Endometrial microvascular endothelial cells (primary cell): ENCODE measurements around the gene PRKAG2. TPM values are rescaled to one million over a fixed set of nuclear protein-coding genes. Genes with fewer than 3 reads are reported as not detected.
"Not testable (repeated sequence)": the region's sequence is repeated elsewhere in the genome, so short reads cannot be mapped to it uniquely, and the experiment has no call there.

Experiments
- in situ Hi-C: cut with HindIII; loops from 2 replicates; pipeline ENCODE4 v1.10.0; 2017; ENCODE audit warnings: low sequenced_read_pairs, low pct_unique_long_range_greater_than_20kb; ENCODE audit errors: inconsistent ontology term
- total RNA-seq: library from RNA; depleted of rRNA; stranded (reverse); fragments of >200 nt; gene quantifications from one replicate; pipeline ENCODE4 v1.2.3, GENCODE V29; 2015; ENCODE audit errors: inconsistent ontology term

Gene PRKAG2
- total RNA-seq, 1 donor from 2014 or later, result 67.1 TPM

DNA sequence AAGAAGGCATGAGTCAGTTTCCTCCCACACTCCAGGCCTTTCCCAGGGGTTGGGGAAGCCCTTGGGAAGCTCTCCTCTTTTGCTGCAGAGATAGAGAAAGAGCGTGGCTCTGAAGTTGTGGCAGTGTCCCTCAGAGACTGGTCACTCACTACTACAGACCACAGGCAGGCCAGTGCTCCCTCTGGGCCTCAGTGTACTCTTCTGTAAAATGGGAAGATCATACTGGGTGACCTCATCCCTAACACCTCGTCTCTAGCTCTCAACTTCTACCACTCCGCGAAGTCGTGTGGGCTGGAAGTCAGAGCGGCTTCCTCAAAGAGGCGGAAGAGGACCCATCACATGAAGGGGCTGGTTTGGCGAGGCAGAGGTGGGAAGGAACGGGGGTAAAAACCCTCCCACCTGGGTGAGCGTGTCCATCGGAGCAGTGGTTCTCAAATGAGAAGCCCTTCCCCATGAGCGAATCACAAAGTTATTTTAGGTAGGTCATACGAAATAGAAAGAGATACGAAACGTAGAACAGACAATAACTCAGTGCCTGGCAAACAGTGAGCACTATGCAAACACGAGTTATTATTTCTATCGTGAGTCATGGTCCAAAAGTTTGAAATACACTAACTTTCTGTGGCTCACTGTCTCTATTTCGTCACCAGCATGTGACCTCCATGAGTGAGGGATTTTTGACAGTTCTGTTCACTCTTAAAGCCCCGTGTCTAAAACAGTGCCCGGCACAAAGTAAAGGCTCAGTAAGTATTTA is 32.7 kb downstream of the PRKAG2 start:
- in situ Hi-C loops, result no loop called here

DNA sequence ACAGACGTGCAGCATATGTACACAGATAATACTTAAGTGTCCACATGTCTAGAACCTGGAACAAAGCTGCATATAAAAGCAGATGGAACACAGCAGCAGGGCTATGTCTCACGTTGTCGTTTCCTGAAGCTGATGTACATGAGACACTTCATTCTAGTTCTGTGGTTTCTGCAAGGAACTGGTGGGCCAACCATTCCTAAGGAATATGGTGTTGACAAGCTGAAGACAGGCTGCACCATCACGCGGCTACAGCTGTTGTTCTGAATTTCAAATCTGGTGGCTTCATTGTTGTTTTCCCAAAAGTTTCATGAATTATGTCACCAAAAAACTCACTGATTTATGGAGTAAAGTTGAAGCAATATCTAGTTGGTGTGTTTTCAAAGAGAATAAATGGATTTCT is 33.7 kb downstream of the PRKAG2 start:
- in situ Hi-C loops, result no loop called here

DNA sequence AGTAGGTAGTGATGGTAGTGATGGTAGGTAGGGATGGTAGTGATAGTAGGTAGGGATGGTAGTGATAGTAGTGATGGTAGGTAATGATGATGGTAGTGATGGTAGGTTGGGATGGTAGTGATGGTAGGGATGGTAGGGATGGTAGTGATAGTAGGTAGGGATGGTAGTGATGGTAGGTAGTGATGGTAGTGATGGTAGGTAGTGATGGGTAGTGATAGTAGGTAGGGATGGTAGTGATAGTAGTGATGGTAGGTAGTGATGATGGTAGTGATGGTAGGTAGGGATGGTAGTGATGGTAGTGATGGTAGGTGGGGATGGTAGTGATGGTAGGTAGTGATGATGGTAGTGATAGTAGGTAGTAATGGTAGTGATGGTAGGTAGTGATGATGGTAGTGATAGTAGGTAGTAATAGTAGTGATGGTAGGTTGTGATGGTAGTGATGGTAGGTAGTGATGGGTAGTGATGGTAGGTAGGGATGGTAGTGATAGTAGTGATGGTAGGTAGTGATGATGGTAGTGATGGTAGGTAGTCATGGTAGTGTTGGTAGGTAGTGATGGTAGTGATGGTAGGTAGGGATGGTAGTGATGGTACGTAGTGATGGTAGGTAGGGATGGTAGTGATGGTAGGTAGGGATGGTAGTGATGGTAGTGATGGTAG is 35.4 kb downstream of the PRKAG2 start:
- in situ Hi-C loops, result not testable (repeated sequence)

DNA sequence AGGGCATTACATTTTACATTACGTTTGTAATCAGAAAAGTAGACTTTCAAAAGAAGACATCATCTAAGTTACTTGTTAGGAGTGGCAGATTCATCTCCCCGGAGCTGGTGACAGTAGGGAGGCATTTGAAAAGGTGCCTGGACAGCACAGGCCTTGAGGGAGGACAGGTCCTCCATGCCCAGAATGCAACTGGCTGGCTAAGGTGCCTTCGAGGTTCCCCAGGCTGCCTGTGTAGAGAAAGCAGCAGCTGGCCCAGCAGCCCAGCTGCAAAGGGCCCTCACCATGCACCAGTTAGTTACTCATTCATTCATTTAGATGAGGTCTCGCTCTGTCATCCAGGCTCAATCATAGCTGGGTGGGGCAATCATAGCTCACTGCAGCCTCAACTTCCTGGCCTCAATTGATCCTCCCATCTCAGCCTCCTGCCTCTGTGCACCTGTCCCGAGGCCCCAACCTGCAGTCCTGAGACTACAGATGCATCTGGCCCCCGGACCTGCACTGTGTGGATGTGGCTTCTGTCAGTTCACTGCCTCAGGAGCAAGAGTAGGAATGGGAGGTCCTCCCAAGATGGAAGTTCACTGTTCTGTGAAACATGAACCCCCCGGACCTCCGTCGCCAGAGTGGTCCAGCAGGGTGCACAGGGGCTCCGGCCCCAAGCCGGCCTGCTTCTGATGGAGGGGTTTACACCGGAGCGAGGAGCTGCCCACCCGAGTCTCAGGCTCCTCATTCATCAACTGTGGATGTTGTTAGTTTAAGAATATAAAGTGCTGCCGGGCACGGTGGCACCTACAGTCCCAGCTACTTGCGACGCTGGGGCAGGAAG is 36.6 kb downstream of the PRKAG2 start:
- in situ Hi-C loops, result no loop called here

DNA sequence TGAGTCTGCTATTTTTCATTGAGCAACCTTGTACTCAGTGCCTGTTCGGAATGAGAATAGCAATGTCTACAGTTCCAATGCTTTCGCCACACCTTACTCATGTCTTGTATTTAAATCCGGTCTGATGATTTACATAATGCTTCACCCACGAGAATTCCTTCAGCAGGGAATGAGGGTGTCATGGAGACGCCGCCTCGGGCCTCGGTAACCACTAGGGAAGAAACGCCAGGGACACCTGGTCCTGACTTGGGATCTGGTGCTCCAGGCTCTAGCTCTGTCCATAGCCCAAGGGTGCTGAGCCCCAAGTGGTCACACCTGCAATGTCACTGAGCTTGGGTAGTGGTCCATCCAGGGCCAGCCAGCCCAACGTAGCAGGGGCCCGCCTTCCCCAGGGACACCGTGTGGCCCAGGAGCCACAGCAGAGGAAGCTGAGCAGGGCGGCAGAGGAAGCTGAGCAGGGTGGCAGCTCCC is 37.4 kb downstream of the PRKAG2 start:
- in situ Hi-C loops, result no loop called here

DNA sequence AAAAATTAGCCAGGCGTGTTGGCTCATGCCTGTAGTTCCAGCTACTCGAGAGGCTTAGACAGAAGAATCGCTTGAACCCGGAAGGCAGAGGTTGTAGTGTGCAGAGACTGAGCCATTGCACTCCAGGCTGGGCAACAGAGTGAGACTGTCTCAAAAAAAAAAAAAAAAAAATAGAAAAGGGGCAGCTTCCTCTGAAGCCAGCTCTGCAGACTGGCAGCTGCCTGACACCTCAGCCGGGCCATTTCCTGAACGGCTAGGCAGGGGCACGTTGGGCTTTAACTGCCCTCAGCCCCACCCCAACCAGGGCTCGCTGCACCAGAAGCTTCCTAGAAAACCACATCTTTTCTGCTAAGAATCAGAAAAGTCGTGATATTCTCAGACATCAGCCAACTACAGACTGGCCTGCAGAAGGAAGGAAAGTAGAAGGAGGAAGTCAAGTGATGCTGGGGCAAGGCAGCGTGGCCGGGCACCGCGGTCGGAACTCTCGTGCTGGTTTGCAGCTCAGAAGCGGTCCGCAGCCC is 38.0 kb downstream of the PRKAG2 start:
- in situ Hi-C loops, result no loop called here

- in situ Hi-C loops, result no loop called here
These were observed 38.8 kb downstream of the PRKAG2 start for GRCh38 chr7:151838072-151838471.

DNA sequence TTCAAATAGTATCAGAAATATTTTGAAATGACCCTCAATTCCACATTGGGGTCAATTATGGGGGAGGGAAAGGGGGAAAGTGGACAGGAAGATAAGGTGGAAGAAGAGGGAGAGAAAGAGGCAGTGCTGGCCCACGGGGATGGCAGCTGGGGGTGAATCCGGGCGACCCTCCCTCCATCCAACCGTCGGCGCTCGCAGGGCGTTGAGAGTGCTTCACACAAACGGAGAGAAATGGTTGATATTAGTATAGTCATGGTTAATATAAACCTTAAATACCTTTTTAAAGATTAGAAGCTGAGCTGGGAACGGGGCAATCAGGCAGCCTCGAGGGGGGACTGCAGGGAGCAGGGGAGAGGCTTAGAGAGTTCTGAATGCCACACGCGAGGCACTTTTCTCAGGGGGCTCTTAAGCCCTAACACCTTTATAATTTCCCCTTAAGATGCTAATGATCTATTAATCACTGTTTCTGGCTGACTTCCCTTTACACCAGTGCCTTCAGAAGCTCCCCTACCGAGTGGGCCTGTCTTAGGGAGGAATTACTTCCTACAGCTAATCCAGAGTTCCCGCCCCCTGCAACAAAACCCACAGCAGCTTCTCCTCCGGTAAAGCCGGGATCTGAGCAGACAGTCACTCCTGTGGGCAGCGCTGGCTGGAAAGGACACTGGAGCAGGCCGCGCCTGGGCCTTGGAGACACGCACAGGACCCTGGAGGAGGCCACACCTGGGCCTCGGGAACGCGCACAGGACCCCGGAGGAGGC is 39.5 kb downstream of the PRKAG2 start:
- in situ Hi-C loops, result no loop called here

- in situ Hi-C loops, result no loop called here
These were observed 40.0 kb downstream of the PRKAG2 start for GRCh38 chr7:151836927-151837205.

DNA sequence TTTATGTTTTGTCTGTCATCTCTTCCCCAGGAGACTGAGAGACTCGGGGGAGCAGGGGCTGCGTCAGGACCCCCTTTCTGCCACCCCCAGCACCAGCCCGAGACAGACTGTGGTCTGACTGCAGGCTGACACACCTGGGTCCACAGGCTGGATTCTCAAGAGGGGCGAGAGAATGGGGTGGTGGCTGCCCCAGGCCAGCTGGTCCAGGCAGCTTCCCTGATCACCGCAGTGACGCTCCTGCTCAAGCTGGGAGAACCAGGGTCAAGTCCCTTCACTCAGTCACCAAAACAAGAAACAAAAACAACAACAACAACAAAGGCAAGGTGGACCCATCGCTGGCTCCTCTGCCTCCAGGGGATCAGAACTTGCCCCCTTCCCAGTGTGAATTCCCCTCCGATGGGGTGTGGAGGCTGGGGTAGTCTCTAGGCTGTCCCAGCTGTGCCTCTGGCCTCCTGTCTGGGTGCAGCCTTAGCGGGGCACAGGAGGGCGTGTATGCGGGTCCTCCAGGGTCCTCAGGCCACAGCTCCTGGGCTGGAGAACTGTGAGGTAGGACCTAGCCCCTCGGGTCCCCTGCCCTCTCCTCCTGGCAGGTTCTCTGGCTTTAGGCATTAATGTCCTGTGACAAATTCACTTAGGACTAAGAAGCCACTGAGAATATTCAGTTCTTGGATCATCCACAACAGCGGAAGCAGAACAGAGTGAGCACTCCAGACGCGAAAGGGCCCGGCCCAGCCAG is 40.6 kb downstream of the PRKAG2 start:
- in situ Hi-C loops, result no loop called here

GRCh38 chr7:151835636-151836035 is 41.3 kb downstream of the PRKAG2 start:
- in situ Hi-C loops, result no loop called here

GRCh38 chr7:151834271-151835035 is 42.5 kb downstream of the PRKAG2 start:
- in situ Hi-C loops, result no loop called here

DNA sequence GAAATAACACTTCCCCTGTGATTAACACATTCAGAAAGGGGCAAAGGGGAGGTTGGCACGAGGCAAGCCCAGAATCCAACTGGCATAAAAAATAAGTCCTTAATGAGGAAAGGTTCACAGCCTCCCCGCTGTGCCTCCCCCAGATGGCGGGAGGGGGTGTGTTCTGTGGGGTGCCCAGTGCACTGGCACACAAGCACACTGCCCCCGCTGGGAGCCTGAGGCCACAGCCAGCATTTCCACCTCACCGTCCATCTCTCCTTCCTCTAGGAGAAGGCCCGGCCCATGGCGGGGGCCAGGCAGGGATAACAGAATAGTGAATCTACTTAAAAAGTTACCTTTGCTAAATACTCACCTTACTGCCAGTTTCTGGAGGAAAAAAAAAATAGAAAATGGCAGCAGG is 43.2 kb downstream of the PRKAG2 start:
- in situ Hi-C loops, result no loop called here

GRCh38 chr7:151833213-151833651 is 43.7 kb downstream of the PRKAG2 start:
- in situ Hi-C loops, result no loop called here

GRCh38 chr7:151832656-151833055 is 44.3 kb downstream of the PRKAG2 start:
- in situ Hi-C loops, result no loop called here

GRCh38 chr7:151832138-151832537 is 44.8 kb downstream of the PRKAG2 start:
- in situ Hi-C loops, result no loop called here

DNA sequence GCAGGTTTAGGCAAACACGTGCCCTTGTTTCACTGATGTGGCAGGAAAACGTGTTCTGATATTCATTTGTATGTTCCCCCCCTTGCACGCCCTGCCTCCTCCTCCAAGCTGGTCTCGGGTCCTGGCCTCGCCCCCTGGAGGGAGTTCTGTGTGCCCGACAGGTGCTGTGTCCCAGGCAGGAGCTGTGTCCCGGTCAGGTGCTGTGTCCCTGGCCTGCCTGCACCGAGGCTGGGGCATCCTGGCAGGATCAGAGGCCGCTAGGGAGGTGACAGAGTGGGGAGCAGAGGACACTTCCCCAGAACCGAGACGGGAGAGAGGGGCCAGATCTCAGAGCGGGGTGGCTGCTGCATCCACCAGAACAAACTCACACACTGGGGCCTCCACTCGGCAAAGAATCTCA is 45.3 kb downstream of the PRKAG2 start:
- in situ Hi-C loops, result no loop called here
